Measurements from ENCODE around the gene SFSWAP. TPM values are rescaled to one million over a fixed set of nuclear protein-coding genes. Genes with fewer than 3 reads are reported as not detected.

Gene SFSWAP
- total RNA-seq, 1 experiment from 2014 or later: 76.3 TPM

DNA sequence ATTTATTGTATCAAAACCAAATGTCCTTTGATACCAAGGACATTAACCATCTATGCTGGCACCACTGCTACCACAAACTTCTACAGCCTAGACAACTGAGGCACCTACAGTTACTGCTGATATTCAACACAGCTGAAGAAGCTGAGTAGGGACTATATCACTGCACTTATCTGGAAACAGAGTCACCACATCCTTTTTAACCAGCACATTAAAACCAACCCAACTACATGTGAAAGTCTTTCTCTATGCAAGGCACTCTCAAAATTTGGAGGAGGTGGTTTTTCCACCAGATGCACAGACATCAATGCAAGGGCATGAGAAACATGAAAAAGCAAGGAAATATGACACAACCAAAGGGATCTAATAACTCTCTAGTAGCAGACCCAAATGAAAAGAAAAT is 7.7 kb upstream of the SFSWAP start (continued):
- TF ChIP-seq TP53 (CRISPR knock-in tag; IDR thresholded peaks at IDR 0.05): no peak

- Mint-ChIP-seq H3K4me3 (no peak overlapping the region), H3K9me3 (peaks cover 30% of the 10 kb centered on the region), H3K27ac (no peak overlapping the region), H3K27me3 (ENCODE audit: low read depth) (peaks cover 13% of the 10 kb centered on the region), H3K36me3 (peaks cover 3% of the 10 kb centered on the region), H3K4me1 (no peaks in the 10 kb centered on the region; the same call in 1 of the 2 replicates)
- no peak for ATAC-seq
- no peak for DNase-seq (ENCODE audit: low spot score)
- ChIA-PET CTCF (no interaction called here), POLR2A (interaction anchor here (0.6 kb wide), 1 partner anchor 11 kb away, joined by 3 read pairs; no protein-coding TSS in a partner anchor)
- TF ChIP-seq SP1 (CRISPR knock-in tag; conservative IDR thresholded peaks at IDR 0.05): no peak
- TF ChIP-seq ZNF121 (CRISPR knock-in tag; IDR thresholded peaks at IDR 0.05): no peak
- TF ChIP-seq ZNF396 (CRISPR knock-in tag; IDR thresholded peaks at IDR 0.05; ENCODE audit: borderline replicate concordance): no peak
- TF ChIP-seq TP53 (CRISPR knock-in tag; IDR thresholded peaks at IDR 0.05): no peak
- no peak for TF ChIP-seq ZNF532 (CRISPR knock-in tag; IDR thresholded peaks at IDR 0.05; ENCODE audit: borderline replicate concordance)
- TF ChIP-seq, protein P1, sequence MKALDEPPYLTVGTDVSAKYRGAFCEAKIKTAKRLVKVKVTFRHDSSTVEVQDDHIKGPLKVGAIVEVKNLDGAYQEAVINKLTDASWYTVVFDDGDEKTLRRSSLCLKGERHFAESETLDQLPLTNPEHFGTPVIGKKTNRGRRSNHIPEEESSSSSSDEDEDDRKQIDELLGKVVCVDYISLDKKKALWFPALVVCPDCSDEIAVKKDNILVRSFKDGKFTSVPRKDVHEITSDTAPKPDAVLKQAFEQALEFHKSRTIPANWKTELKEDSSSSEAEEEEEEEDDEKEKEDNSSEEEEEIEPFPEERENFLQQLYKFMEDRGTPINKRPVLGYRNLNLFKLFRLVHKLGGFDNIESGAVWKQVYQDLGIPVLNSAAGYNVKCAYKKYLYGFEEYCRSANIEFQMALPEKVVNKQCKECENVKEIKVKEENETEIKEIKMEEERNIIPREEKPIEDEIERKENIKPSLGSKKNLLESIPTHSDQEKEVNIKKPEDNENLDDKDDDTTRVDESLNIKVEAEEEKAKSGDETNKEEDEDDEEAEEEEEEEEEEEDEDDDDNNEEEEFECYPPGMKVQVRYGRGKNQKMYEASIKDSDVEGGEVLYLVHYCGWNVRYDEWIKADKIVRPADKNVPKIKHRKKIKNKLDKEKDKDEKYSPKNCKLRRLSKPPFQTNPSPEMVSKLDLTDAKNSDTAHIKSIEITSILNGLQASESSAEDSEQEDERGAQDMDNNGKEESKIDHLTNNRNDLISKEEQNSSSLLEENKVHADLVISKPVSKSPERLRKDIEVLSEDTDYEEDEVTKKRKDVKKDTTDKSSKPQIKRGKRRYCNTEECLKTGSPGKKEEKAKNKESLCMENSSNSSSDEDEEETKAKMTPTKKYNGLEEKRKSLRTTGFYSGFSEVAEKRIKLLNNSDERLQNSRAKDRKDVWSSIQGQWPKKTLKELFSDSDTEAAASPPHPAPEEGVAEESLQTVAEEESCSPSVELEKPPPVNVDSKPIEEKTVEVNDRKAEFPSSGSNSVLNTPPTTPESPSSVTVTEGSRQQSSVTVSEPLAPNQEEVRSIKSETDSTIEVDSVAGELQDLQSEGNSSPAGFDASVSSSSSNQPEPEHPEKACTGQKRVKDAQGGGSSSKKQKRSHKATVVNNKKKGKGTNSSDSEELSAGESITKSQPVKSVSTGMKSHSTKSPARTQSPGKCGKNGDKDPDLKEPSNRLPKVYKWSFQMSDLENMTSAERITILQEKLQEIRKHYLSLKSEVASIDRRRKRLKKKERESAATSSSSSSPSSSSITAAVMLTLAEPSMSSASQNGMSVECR (CRISPR knock-in tag; IDR thresholded peaks at IDR 0.05; ENCODE audit: borderline replicate concordance): no peak
- no peak for TF ChIP-seq ETV6 (CRISPR knock-in tag; IDR thresholded peaks at IDR 0.05)
- TF ChIP-seq ESRRA (CRISPR knock-in tag; IDR thresholded peaks at IDR 0.05; ENCODE audit: borderline replicate concordance): no peak
- TF ChIP-seq ZNF512 (CRISPR knock-in tag; IDR thresholded peaks at IDR 0.05; ENCODE audit: borderline replicate concordance): no peak
- no peak for TF ChIP-seq PREB (CRISPR knock-in tag; IDR thresholded peaks at IDR 0.05; ENCODE audit: borderline replicate concordance)
- no peak for TF ChIP-seq GABPB1 (CRISPR knock-in tag; IDR thresholded peaks at IDR 0.05)
- no peak for TF ChIP-seq NR1H2 (CRISPR knock-in tag; IDR thresholded peaks at IDR 0.05)
- no peak for TF ChIP-seq ATF1 (CRISPR knock-in tag; IDR thresholded peaks at IDR 0.05)
- TF ChIP-seq, protein P2, sequence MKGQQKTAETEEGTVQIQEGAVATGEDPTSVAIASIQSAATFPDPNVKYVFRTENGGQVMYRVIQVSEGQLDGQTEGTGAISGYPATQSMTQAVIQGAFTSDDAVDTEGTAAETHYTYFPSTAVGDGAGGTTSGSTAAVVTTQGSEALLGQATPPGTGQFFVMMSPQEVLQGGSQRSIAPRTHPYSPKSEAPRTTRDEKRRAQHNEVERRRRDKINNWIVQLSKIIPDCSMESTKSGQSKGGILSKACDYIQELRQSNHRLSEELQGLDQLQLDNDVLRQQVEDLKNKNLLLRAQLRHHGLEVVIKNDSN (CRISPR knock-in tag; IDR thresholded peaks at IDR 0.05): no peak
- TF ChIP-seq CDX4 (CRISPR knock-in tag; IDR thresholded peaks at IDR 0.05; ENCODE audit: borderline replicate concordance): no peak
- no peak for TF ChIP-seq CREB1 (CRISPR knock-in tag; IDR thresholded peaks at IDR 0.05)
- TF ChIP-seq NFATC4 (CRISPR knock-in tag; IDR thresholded peaks at IDR 0.05): no peak
- TF ChIP-seq, protein P3, sequence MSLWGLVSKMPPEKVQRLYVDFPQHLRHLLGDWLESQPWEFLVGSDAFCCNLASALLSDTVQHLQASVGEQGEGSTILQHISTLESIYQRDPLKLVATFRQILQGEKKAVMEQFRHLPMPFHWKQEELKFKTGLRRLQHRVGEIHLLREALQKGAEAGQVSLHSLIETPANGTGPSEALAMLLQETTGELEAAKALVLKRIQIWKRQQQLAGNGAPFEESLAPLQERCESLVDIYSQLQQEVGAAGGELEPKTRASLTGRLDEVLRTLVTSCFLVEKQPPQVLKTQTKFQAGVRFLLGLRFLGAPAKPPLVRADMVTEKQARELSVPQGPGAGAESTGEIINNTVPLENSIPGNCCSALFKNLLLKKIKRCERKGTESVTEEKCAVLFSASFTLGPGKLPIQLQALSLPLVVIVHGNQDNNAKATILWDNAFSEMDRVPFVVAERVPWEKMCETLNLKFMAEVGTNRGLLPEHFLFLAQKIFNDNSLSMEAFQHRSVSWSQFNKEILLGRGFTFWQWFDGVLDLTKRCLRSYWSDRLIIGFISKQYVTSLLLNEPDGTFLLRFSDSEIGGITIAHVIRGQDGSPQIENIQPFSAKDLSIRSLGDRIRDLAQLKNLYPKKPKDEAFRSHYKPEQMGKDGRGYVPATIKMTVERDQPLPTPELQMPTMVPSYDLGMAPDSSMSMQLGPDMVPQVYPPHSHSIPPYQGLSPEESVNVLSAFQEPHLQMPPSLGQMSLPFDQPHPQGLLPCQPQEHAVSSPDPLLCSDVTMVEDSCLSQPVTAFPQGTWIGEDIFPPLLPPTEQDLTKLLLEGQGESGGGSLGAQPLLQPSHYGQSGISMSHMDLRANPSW (CRISPR knock-in tag; conservative IDR thresholded peaks at IDR 0.05; ENCODE audit: low read depth): no peak
Measured at GRCh38 chr12:131704509-131704908, 6.4 kb upstream of the SFSWAP start.
